IPS-20b (cell line): Measurements from ENCODE around the gene LTA4H.

ENCODE experiments used
- H3K27ac ChIP-seq: one replicate; pipeline ENCODE4 v1.5.1; 2013; ENCODE audit warnings: low read length
- H3K27me3 ChIP-seq: 2 replicates; pipeline ENCODE4 v1.6.1; 2013; ENCODE audit warnings: mild to moderate bottlenecking, low read length, inconsistent platforms; ENCODE audit not compliant: insufficient read depth
- H3K36me3 ChIP-seq: 2 replicates; pipeline ENCODE4 v1.6.1; 2013; ENCODE audit warnings: low read depth, mild to moderate bottlenecking, inconsistent platforms, low read length, moderate library complexity; ENCODE audit not compliant: insufficient read depth
- H3K4me1 ChIP-seq: 2 replicates; pipeline ENCODE4 v1.6.1; 2013; ENCODE audit warnings: mild to moderate bottlenecking, control low read depth, inconsistent platforms, low read length, moderate library complexity; ENCODE audit not compliant: insufficient read depth
- H3K4me3 ChIP-seq: 2 replicates; pipeline ENCODE4 v1.5.1; 2013; ENCODE audit warnings: mild to moderate bottlenecking, low read length, inconsistent platforms
- H3K9ac ChIP-seq: 2 replicates; pipeline ENCODE4 v1.6.1; 2013; ENCODE audit warnings: low read depth, mild to moderate bottlenecking, inconsistent platforms, low read length, moderate library complexity
- H3K9me3 ChIP-seq: 2 replicates; pipeline ENCODE4 v1.6.1; 2013; ENCODE audit warnings: mild to moderate bottlenecking, low read depth, low read length, inconsistent platforms; ENCODE audit not compliant: insufficient read depth

Gene LTA4H

GRCh38 chr12:96026331-96026730, 9.1 kb downstream of the LTA4H start:
- no peak overlapping the region for H3K4me3 ChIP-seq
- H3K27ac ChIP-seq, result no peak overlapping the region
- H3K36me3 ChIP-seq, result peaks cover 71% of the 10 kb centered on the region
- no peaks in the 10 kb centered on the region for H3K4me1 ChIP-seq
- H3K9ac ChIP-seq, result no peak overlapping the region
- no peaks in the 10 kb centered on the region for H3K9me3 ChIP-seq
- no peaks in the 10 kb centered on the region for H3K27me3 ChIP-seq

GRCh38 chr12:96025518-96025917, 9.9 kb downstream of the LTA4H start:
- H3K27me3 ChIP-seq, result no peaks in the 10 kb centered on the region
- no peak overlapping the region for H3K27ac ChIP-seq
- peaks cover 80% of the 10 kb centered on the region for H3K36me3 ChIP-seq
- no peak overlapping the region for H3K4me3 ChIP-seq
- no peaks in the 10 kb centered on the region for H3K4me1 ChIP-seq
- no peaks in the 10 kb centered on the region for H3K9me3 ChIP-seq
- H3K9ac ChIP-seq, result no peak overlapping the region

GRCh38 chr12:96020314-96021003, 14.9 kb downstream of the LTA4H start:
- Histone ChIP-seq H3K4me1 (no peaks in the 10 kb centered on the region), H3K9me3 (no peaks in the 10 kb centered on the region), H3K4me3 (no peak overlapping the region), H3K27me3 (no peaks in the 10 kb centered on the region), H3K27ac (no peak overlapping the region), H3K9ac (no peak overlapping the region), H3K36me3 (peaks cover 91% of the 10 kb centered on the region)

- Histone ChIP-seq H3K9ac (no peak overlapping the region), H3K27me3 (no peaks in the 10 kb centered on the region), H3K9me3 (no peaks in the 10 kb centered on the region), H3K4me1 (no peaks in the 10 kb centered on the region), H3K27ac (no peak overlapping the region), H3K36me3 (peaks cover 94% of the 10 kb centered on the region), H3K4me3 (no peak overlapping the region)
Measured at GRCh38 chr12:96015672-96016071, 19.7 kb downstream of the LTA4H start.

- Histone ChIP-seq H3K27ac (no peak overlapping the region), H3K4me1 (no peaks in the 10 kb centered on the region), H3K9me3 (no peaks in the 10 kb centered on the region), H3K4me3 (no peak overlapping the region), H3K9ac (no peak overlapping the region), H3K36me3 (peaks cover 94% of the 10 kb centered on the region), H3K27me3 (no peaks in the 10 kb centered on the region)
Measured at GRCh38 chr12:96014943-96015599, 20.3 kb downstream of the LTA4H start.

- H3K27ac ChIP-seq, result no peak overlapping the region
- H3K27me3 ChIP-seq, result no peaks in the 10 kb centered on the region
- H3K4me3 ChIP-seq, result no peak overlapping the region
- no peak overlapping the region for H3K9ac ChIP-seq
- no peaks in the 10 kb centered on the region for H3K9me3 ChIP-seq
- peaks cover 93% of the 10 kb centered on the region for H3K36me3 ChIP-seq
- no peaks in the 10 kb centered on the region for H3K4me1 ChIP-seq
Measured at GRCh38 chr12:96007729-96008128, 27.7 kb downstream of the LTA4H start.

GRCh38 chr12:96006727-96007126, 28.7 kb downstream of the LTA4H start:
- Histone ChIP-seq H3K4me1 (no peaks in the 10 kb centered on the region), H3K9ac (no peak overlapping the region), H3K36me3 (peaks cover 91% of the 10 kb centered on the region), H3K27ac (no peak overlapping the region), H3K9me3 (no peaks in the 10 kb centered on the region), H3K4me3 (no peak overlapping the region), H3K27me3 (no peaks in the 10 kb centered on the region)

- no peak overlapping the region for H3K27ac ChIP-seq
- peaks cover 44% of the 10 kb centered on the region for H3K36me3 ChIP-seq
- no peak overlapping the region for H3K4me3 ChIP-seq
- H3K4me1 ChIP-seq, result 0 out of 2 replicates have a peak, but pooled peaks cover 3% of the 10 kb centered on the region
- H3K27me3 ChIP-seq, result no peaks in the 10 kb centered on the region
- H3K9me3 ChIP-seq, result no peaks in the 10 kb centered on the region
- H3K9ac ChIP-seq, result no peak overlapping the region
Measured at GRCh38 chr12:96000858-96001257, 34.5 kb downstream of the LTA4H start.

- Histone ChIP-seq H3K4me1 (0 out of 2 replicates have a peak, but pooled peaks cover 3% of the 10 kb centered on the region), H3K27me3 (no peaks in the 10 kb centered on the region), H3K9ac (no peak overlapping the region), H3K27ac (no peak overlapping the region), H3K9me3 (no peaks in the 10 kb centered on the region), H3K4me3 (no peak overlapping the region), H3K36me3 (peaks cover 30% of the 10 kb centered on the region)
Measured at GRCh38 chr12:95999484-95999883, 35.9 kb downstream of the LTA4H start.

- Histone ChIP-seq H3K36me3 (peaks cover 25% of the 10 kb centered on the region), H3K4me1 (0 out of 2 replicates have a peak, but pooled peaks cover 3% of the 10 kb centered on the region)
Measured at GRCh38 chr12:95998611-95999286, 36.6 kb downstream of the LTA4H start.

GRCh38 chr12:95997911-95998510, 37.4 kb downstream of the LTA4H start:
- Histone ChIP-seq H3K27ac (no peak overlapping the region), H3K4me3 (no peak overlapping the region), H3K9me3 (no peaks in the 10 kb centered on the region), H3K27me3 (no peaks in the 10 kb centered on the region), H3K4me1 (0 out of 2 replicates have a peak, but pooled peaks cover 3% of the 10 kb centered on the region), H3K9ac (no peak overlapping the region), H3K36me3 (peaks cover 17% of the 10 kb centered on the region; the same call in 1 of the 2 replicates)

More at GRCh38 chr12:95998611-95999286, 36.6 kb downstream of the LTA4H start:
- H3K4me3 ChIP-seq, result no peak overlapping the region
- H3K9me3 ChIP-seq, result no peaks in the 10 kb centered on the region
- H3K27me3 ChIP-seq, result no peaks in the 10 kb centered on the region
- no peak overlapping the region for H3K9ac ChIP-seq
- H3K27ac ChIP-seq, result no peak overlapping the region
